Esophagus muscularis mucosa (tissue), 4 donors: ENCODE measurements around the gene MROH2B. TPM values are rescaled to one million over a fixed set of nuclear protein-coding genes. Genes with fewer than 3 reads are reported as not detected.

ENCODE experiments used
- DNase-seq: peaks from one replicate; pipeline ENCODE4 v3.0.0-alpha.2; 2017; ENCODE audit errors: extremely low spot score
- H3K27ac ChIP-seq, 4 donors: fragments of 200-600 bp; sonication (generic); replicated peaks in 1 of 4; 1 replicate in 3 of 4; 2 replicates in 1 of 4; pipeline ENCODE4 v1.5.1; 2016 to 2019; ENCODE audit warnings: mild to moderate bottlenecking in 1 of 4
- H3K27me3 ChIP-seq, 4 donors: fragments of 200-600 bp; sonication (generic); one replicate each; pipeline versions ENCODE4 v1.5.1 to v1.6.0; 2016 to 2019
- H3K36me3 ChIP-seq, 4 donors: fragments of 200-600 bp; sonication (generic); one replicate each; pipeline ENCODE4 v1.5.1; 2016 to 2019
- H3K4me1 ChIP-seq, 4 donors: fragments of 200-600 bp; sonication (generic); one replicate each; pipeline ENCODE4 v1.5.1; 2016 to 2019
- H3K4me3 ChIP-seq, 4 donors: fragments of 200-600 bp; sonication (generic); 1 replicate in 2 of 4; 2 replicates in 2 of 4; pipeline ENCODE4 v1.5.1; 2016 to 2019; ENCODE audit warnings: mild to moderate bottlenecking in 4 of 4, moderate library complexity in 1 of 4
- H3K9me3 ChIP-seq, 4 donors: fragments of 200-600 bp; sonication (generic); 1 replicate in 3 of 4; 2 replicates in 1 of 4; pipeline ENCODE4 v1.5.1; 2016 to 2019
- EP300 ChIP-seq: sonication (generic); formaldehyde crosslinking; IDR thresholded peaks from one replicate; pipeline ENCODE4 v1.6.1; 2017; ENCODE audit warnings: antibody characterized with exemption
- POLR2A ChIP-seq: fragments of 450-650 bp; IDR thresholded peaks from one replicate; pipeline ENCODE4 v1.6.1; 2017; ENCODE audit warnings: antibody characterized with exemption, moderate library complexity, mild to moderate bottlenecking, low read depth
- POLR2AphosphoS5 ChIP-seq, 2 donors: sonication (generic); formaldehyde crosslinking; IDR thresholded peaks; one replicate each; pipeline ENCODE4 v1.6.1; 2017; ENCODE audit warnings: antibody characterized with exemption in 2 of 2
- WGBS: methylation state at CpG from one replicate; pipeline ENCODE4 v1.1.5; 2018; 5-methylcytosine and 5-hydroxymethylcytosine counted together
- intact Hi-C: fragments of 100-400 bp; cut with DNase I; formaldehyde crosslinking; loops from one replicate; pipeline ENCODE4 v1.15.1; 2023
- total RNA-seq, 4 donors: library from RNA; depleted of rRNA; stranded (reverse); fragments of >200 nt; gene quantifications; one replicate each; pipeline versions ENCODE4 v1.1.0 to v1.2.1, GENCODE V29; 2016
- TF ChIP-seq, protein P1 (sequence below), 3 experiments: fragments of 200-600 bp in 2 of 3; fragments of 450-650 bp in 1 of 3; sonication (generic) in 2 of 3; IDR thresholded peaks; one replicate each; pipeline ENCODE4 v1.5.1; 2017 to 2019; ENCODE audit warnings: antibody characterized with exemption in 3 of 3, mild to moderate bottlenecking in 2 of 3, moderate library complexity in 1 of 3

MROH2B gene
- total RNA-seq, 4 donors from 2014 or later, result not detected

DNA sequence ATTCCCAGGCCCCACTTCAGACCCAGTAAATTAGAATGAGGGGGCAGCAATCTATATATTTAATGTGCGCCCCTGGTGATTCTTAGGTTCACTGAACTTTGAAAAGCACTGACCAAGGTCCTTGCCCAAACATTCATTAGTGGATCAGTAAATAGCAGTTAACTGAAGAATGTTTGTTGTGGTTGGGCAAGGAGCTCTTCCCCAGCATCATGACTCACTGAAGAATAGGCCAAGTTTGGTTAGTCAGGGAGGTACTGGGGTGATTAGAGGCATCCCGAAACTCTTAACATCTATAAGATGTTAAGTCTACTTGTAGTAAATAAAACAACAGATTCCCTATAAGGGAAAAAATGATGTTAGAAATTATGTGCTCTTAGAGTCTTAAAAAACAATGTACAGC is 833 bp upstream of the MROH2B start:
- Histone ChIP-seq H3K4me1 (no peaks in the 10 kb centered on the region), H3K36me3 (no peaks in the 10 kb centered on the region), H3K27ac (no peak overlapping the region), H3K9me3 (no peaks in the 10 kb centered on the region), H3K27me3 (no peaks in the 10 kb centered on the region), H3K4me3 (no peak overlapping the region)
- no peak for DNase-seq
- 100% methylated on average over 2 of the region's 2 CpGs for WGBS
- intact Hi-C loops, result no loop called here
- TF ChIP-seq POLR2AphosphoS5 (IDR thresholded peaks at IDR 0.05) (no peak), EP300 (no peak), POLR2A (no peak)
- TF ChIP-seq, protein P1, sequence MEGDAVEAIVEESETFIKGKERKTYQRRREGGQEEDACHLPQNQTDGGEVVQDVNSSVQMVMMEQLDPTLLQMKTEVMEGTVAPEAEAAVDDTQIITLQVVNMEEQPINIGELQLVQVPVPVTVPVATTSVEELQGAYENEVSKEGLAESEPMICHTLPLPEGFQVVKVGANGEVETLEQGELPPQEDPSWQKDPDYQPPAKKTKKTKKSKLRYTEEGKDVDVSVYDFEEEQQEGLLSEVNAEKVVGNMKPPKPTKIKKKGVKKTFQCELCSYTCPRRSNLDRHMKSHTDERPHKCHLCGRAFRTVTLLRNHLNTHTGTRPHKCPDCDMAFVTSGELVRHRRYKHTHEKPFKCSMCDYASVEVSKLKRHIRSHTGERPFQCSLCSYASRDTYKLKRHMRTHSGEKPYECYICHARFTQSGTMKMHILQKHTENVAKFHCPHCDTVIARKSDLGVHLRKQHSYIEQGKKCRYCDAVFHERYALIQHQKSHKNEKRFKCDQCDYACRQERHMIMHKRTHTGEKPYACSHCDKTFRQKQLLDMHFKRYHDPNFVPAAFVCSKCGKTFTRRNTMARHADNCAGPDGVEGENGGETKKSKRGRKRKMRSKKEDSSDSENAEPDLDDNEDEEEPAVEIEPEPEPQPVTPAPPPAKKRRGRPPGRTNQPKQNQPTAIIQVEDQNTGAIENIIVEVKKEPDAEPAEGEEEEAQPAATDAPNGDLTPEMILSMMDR (IDR thresholded peaks at IDR 0.05), result no peak

DNA sequence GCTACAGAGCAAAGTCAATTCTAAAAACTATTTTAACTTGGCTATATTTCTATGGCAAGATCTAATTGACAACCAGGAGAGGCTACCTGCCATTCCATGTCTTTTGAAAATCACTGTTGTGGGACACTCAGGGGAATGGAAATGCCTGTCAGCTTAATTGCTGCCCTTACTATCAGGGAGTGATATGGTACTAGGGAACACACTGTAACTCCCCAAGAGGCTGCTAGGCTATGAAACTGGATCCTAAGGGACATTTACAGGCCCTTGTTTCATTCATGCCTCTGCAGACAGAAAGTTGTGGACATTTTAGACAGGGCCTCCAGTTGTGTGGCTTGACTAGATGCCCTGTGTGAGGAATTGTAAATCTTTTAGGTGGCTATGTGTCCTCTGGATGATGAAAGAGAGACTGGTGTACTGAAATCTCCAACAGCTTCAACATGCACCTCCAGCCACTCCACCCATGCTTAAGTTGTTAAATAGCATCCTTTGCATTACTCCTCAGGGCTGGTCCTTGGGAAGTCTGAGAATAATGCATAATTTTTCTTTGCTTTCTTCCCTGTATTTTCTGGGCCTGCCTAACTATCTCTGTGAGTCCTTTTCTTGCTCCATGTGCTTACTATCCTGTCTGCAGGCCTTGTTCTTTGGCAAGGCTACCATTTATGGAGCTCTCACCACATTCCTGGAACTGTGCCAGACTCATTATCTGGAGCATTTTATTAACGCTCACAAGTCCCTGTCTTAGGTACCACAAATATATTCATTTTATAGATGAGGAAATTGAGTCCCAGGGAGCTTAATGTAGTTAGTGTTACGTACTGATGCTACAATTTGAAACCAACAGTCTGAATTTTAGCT is 3.2 kb downstream of the MROH2B start:
- intact Hi-C loops, result no loop called here
- H3K36me3 ChIP-seq, result no peaks in the 10 kb centered on the region
- WGBS, result 69% methylated on average over 2 of the region's 2 CpGs
- no peaks in the 10 kb centered on the region for H3K27me3 ChIP-seq
- H3K27ac ChIP-seq, result no peak overlapping the region
- no peaks in the 10 kb centered on the region for H3K9me3 ChIP-seq
- H3K4me1 ChIP-seq, result no peaks in the 10 kb centered on the region
- no peak for DNase-seq
- TF ChIP-seq POLR2A (no peak), POLR2AphosphoS5 (IDR thresholded peaks at IDR 0.05) (no peak), EP300 (no peak)
- TF ChIP-seq, protein P1 (IDR thresholded peaks at IDR 0.05), result no peak
- no peak overlapping the region for H3K4me3 ChIP-seq

DNA sequence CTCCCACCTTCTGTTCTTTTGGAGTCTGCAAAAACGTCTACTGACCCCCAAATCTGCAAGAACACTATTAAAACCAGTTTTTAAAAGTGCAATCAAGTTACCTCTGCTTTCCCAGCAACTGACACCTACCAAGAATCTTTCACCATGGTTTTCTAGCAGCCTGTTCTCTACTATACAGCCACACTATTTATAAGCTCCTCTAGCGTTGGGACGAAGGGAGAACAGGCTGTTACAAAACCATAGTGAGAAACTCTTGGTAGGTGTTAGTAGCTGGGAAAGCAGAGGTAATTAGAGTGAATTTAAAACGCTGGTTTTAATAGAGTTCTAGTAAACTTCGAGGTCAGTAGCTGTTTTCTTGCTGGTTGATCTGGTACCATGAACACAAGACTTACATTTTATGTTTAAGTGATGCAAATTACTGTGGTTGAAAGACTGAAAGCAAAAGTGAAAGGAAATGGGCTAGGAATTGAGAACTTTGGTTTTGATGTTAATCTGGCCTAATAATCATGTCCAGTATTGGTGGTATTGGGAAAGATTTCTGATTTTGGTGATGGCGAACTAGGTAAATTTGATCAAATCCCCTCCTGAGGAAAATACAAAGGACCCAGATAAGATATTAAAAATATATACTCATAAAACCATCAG is 5.3 kb downstream of the MROH2B start:
- H3K36me3 ChIP-seq, result no peaks in the 10 kb centered on the region
- H3K4me3 ChIP-seq, result no peak overlapping the region
- no peaks in the 10 kb centered on the region for H3K9me3 ChIP-seq
- H3K4me1 ChIP-seq, result no peaks in the 10 kb centered on the region
- 72% methylated on average over 5 of the region's 6 CpGs for WGBS
- no peak overlapping the region for H3K27ac ChIP-seq
- no peak for TF ChIP-seq POLR2A
- no peaks in the 10 kb centered on the region for H3K27me3 ChIP-seq
- no peak for DNase-seq
- intact Hi-C loops, result no loop called here

GRCh38 chr5:41057940-41058339 is 13.2 kb downstream of the MROH2B start:
- H3K27ac ChIP-seq, result no peak overlapping the region
- intact Hi-C loops, result no loop called here
- no peaks in the 10 kb centered on the region for H3K9me3 ChIP-seq
- TF ChIP-seq, protein P1 (IDR thresholded peaks at IDR 0.05), result no peak
- H3K4me3 ChIP-seq, result no peak overlapping the region
- no peaks in the 10 kb centered on the region for H3K36me3 ChIP-seq
- WGBS, result 93% methylated on average over 9 of the region's 9 CpGs
- H3K4me1 ChIP-seq, result no peaks in the 10 kb centered on the region
- H3K27me3 ChIP-seq, result no peaks in the 10 kb centered on the region
- peak; percentile 79 for DNase-seq

DNA sequence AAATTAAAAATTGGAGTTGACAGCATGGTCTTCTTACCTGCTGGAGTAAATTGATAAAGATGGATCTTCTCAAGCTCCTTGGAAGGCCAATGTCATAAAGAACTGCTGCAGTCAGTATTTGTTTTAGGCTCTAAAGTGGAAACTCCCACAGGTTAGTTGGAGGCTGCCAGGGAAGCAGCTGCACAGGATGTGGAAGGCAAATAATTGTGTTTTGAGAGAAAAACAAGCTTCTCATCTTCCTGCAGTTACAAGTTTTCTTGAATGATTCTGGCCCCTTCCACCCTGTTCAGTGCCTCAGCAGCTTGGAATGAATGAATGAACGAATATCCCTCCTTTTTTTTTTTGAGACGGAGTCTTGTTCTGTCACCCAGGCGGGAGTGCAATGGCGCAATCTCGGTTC is 13.9 kb downstream of the MROH2B start:
- no peaks in the 10 kb centered on the region for H3K4me1 ChIP-seq
- no peak for TF ChIP-seq EP300
- TF ChIP-seq, protein P1 (IDR thresholded peaks at IDR 0.05), result no peak
- no peak for TF ChIP-seq POLR2A
- TF ChIP-seq POLR2AphosphoS5 (IDR thresholded peaks at IDR 0.05), result no peak
- H3K27me3 ChIP-seq, result no peaks in the 10 kb centered on the region
- intact Hi-C loops, result no loop called here
- H3K27ac ChIP-seq, result no peak overlapping the region
- 78% methylated on average over 5 of the region's 5 CpGs for WGBS
- H3K36me3 ChIP-seq, result no peaks in the 10 kb centered on the region
- peak; percentile 55 for DNase-seq
- H3K9me3 ChIP-seq, result no peaks in the 10 kb centered on the region
- no peak overlapping the region for H3K4me3 ChIP-seq
